SW480 (cell line): ENCODE data around the gene DSCAM.

Experiments used
- DNase-seq: peaks from one replicate; pipeline ENCODE4 v3.0.0-alpha.2; 2016; ENCODE audit warnings: low spot score

The DSCAM gene

GRCh38 chr21:40766381-40766780 lies 80.6 kb downstream of the DSCAM start:
- no peak for DNase-seq

- DNase-seq: no peak
Measured at GRCh38 chr21:40765811-40766210, 81.1 kb downstream of the DSCAM start.

- DNase-seq: no peak
Measured at GRCh38 chr21:40760821-40761220, 86.1 kb downstream of the DSCAM start.

- no peak for DNase-seq
Measured at GRCh38 chr21:40759061-40759460, 87.9 kb downstream of the DSCAM start.

GRCh38 chr21:40757366-40757765 lies 89.6 kb downstream of the DSCAM start:
- no peak for DNase-seq

- DNase-seq: no peak
Measured at GRCh38 chr21:40754466-40754865, 92.5 kb downstream of the DSCAM start.

- DNase-seq: no peak
Measured at GRCh38 chr21:40753756-40754155, 93.2 kb downstream of the DSCAM start.

- no peak for DNase-seq
Measured at GRCh38 chr21:40752125-40752524, 94.8 kb downstream of the DSCAM start.

GRCh38 chr21:40751221-40751620 lies 95.7 kb downstream of the DSCAM start:
- no peak for DNase-seq

- DNase-seq: no peak
Measured at GRCh38 chr21:40736145-40736544, 110.8 kb downstream of the DSCAM start.

- DNase-seq: no peak
Measured at GRCh38 chr21:40733024-40733397, 113.9 kb downstream of the DSCAM start.

- DNase-seq: no peak
Measured at GRCh38 chr21:40732253-40733023, 114.5 kb downstream of the DSCAM start.

GRCh38 chr21:40731206-40731605 lies 115.8 kb downstream of the DSCAM start:
- no peak for DNase-seq

GRCh38 chr21:40730426-40730800 lies 116.5 kb downstream of the DSCAM start:
- DNase-seq: no peak

- DNase-seq: no peak
Measured at GRCh38 chr21:40729761-40730425, 117.1 kb downstream of the DSCAM start.

GRCh38 chr21:40723966-40724365 lies 123.0 kb downstream of the DSCAM start:
- DNase-seq: no peak

- DNase-seq: peak; percentile 22
Measured at GRCh38 chr21:40723317-40723716, 123.6 kb downstream of the DSCAM start.

- peak; percentile 14 for DNase-seq
Measured at GRCh38 chr21:40719615-40720014, 127.3 kb downstream of the DSCAM start.

GRCh38 chr21:40717028-40717427 lies 129.9 kb downstream of the DSCAM start:
- DNase-seq: no peak

GRCh38 chr21:40714536-40714935 lies 132.4 kb downstream of the DSCAM start:
- no peak for DNase-seq

- DNase-seq: no peak
Measured at GRCh38 chr21:40707656-40708244, 139.2 kb downstream of the DSCAM start.

- DNase-seq: peak; percentile 88
Measured at GRCh38 chr21:40706806-40707655, 139.9 kb downstream of the DSCAM start.
